ENCODE measurements around the gene MED13.

Gene MED13

DNA sequence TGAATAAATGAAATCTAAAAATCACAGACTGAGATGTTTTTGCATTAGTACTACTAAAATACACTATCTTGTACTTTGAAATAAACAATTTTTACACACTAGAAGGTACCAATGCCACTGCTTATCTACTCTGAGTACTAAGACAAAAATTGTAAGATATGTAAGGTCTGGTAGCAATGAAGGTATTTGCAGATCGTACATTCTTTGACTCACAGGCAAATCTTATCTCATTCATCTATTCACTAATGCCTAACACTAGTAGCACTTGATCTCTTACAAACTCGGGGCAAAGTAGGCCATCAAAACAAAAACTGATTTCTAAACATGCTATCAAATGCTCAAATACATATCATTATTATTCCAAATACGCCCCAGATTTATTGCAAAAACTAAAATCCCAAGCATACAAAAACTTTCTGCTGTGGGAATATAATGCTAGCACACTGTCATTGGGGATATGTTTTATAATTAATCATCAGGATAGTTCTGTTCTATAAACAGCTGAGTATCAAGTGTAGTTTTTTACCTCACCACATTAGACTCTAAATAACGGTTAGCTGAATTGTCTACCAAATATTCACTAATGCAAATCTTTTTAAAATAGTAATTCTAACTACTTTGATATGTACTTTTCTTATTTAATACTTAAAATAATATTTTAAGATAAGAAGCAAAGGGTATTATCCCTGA is 68.0 kb downstream of the MED13 start:
- CTCF ChIA-PET: no interaction called here
- DNase-seq (ENCODE audit: extremely low spot score): no peak
- POLR2A ChIA-PET: no interaction called here
- TF ChIP-seq LEF1 (IDR thresholded peaks at IDR 0.05; ENCODE audit: borderline replicate concordance) (no peak), TARDBP (IDR thresholded peaks at IDR 0.05) (no peak), ELF4 (IDR thresholded peaks at IDR 0.05) (no peak), HDGF (IDR thresholded peaks at IDR 0.05; ENCODE audit: borderline replicate concordance) (no peak), FOXA1 (IDR thresholded peaks at IDR 0.05) (no peak), BHLHE40 (IDR thresholded peaks at IDR 0.05; ENCODE audit: borderline replicate concordance) (no peak), CTBP1 (IDR thresholded peaks at IDR 0.05; ENCODE audit: borderline replicate concordance) (no peak), L3MBTL2 (conservative IDR thresholded peaks at IDR 0.05) (no peak), FOXK2 (IDR thresholded peaks at IDR 0.05) (no peak), PKNOX1 (IDR thresholded peaks at IDR 0.05) (no peak), NFRKB (IDR thresholded peaks at IDR 0.05) (no peak), FOXM1 (IDR thresholded peaks at IDR 0.05; ENCODE audit: borderline replicate concordance) (no peak), SUZ12 (IDR thresholded peaks at IDR 0.05) (no peak), ZNF384 (IDR thresholded peaks at IDR 0.05) (no peak)

DNA sequence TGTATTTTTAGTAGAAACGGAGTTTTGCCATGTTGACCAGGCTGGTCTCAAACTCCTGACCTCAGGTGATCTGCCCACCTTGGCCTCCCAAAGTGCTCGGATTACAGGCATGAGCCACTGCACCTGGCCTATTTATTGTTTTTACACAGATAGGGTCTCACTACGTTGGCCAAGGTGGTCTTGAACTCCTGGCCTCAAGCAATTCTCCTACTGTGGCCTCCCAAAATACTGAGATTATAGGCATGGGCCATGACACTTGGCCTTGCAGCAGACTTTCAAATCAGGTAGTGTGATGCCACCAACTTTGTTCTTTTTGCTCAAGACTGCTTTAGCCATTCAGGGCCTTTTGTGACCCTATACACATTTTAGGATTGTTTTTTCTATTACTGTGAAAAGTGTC is 75.6 kb downstream of the MED13 start:
- CTCF ChIA-PET: no interaction called here
- POLR2A ChIA-PET: no interaction called here
- no peak for TF ChIP-seq LEF1 (IDR thresholded peaks at IDR 0.05; ENCODE audit: borderline replicate concordance)
- TF ChIP-seq BHLHE40 (IDR thresholded peaks at IDR 0.05; ENCODE audit: borderline replicate concordance): no peak
- TF ChIP-seq ARNT (IDR thresholded peaks at IDR 0.05): no peak
- no peak for TF ChIP-seq ZNF384 (IDR thresholded peaks at IDR 0.05)
- no peak for TF ChIP-seq FOXK2 (IDR thresholded peaks at IDR 0.05)
- no peak for TF ChIP-seq SUZ12 (IDR thresholded peaks at IDR 0.05)
- no peak for TF ChIP-seq ELF4 (IDR thresholded peaks at IDR 0.05)
- no peak for TF ChIP-seq FOXA1 (IDR thresholded peaks at IDR 0.05)
- no peak for TF ChIP-seq L3MBTL2 (conservative IDR thresholded peaks at IDR 0.05)
- no peak for TF ChIP-seq FOXM1 (IDR thresholded peaks at IDR 0.05; ENCODE audit: borderline replicate concordance)
- no peak for TF ChIP-seq HDGF (IDR thresholded peaks at IDR 0.05; ENCODE audit: borderline replicate concordance)
- TF ChIP-seq CTBP1 (IDR thresholded peaks at IDR 0.05; ENCODE audit: borderline replicate concordance): no peak
- no peak for TF ChIP-seq NFRKB (IDR thresholded peaks at IDR 0.05)
- no peak for TF ChIP-seq PKNOX1 (IDR thresholded peaks at IDR 0.05)
- TF ChIP-seq TARDBP (IDR thresholded peaks at IDR 0.05): no peak
- no peak for TF ChIP-seq SP1 (IDR thresholded peaks at IDR 0.05)
- DNase-seq (ENCODE audit: extremely low spot score): no peak

GRCh38 chr17:61986898-61987297 is 78.2 kb downstream of the MED13 start:
- ChIA-PET POLR2A (interaction anchor here (1.5 kb wide), 1 partner anchor 79 kb away, joined by 4 read pairs; no protein-coding TSS in a partner anchor), CTCF (no interaction called here)
- TF ChIP-seq TARDBP (IDR thresholded peaks at IDR 0.05) (no peak), LEF1 (IDR thresholded peaks at IDR 0.05; ENCODE audit: borderline replicate concordance) (no peak), PKNOX1 (IDR thresholded peaks at IDR 0.05) (peak; percentile 50; the same call in 1 of the 2 replicates), SUZ12 (IDR thresholded peaks at IDR 0.05) (no peak)
- DNase-seq (ENCODE audit: extremely low spot score): no peak

DNA sequence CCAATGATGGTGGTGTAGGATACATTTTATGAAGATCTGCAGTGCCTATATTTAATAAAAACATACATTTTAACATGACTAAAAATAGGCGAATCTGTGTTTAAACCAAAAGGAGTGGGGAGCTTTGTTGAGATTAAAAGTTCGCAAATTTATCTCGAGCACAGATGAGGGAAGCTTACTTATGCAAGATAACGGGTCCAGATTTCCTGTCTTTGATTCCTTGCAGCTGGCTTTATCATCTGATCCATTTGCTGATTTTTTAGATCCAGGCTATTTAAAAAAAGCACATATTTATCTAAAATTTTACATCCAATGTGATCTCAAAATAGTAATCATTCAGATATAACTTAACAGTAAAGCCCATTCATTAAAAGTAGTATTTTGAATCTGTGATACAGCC is 80.3 kb downstream of the MED13 start:
- CTCF ChIA-PET: no interaction called here
- no peak for DNase-seq (ENCODE audit: extremely low spot score)
- POLR2A ChIA-PET: no interaction called here
- no peak for TF ChIP-seq CTBP1 (IDR thresholded peaks at IDR 0.05; ENCODE audit: borderline replicate concordance)

- ChIA-PET CTCF (no interaction called here), POLR2A (no interaction called here)
- no peak for DNase-seq (ENCODE audit: extremely low spot score)
- TF ChIP-seq LEF1 (IDR thresholded peaks at IDR 0.05; ENCODE audit: borderline replicate concordance): no peak
- TF ChIP-seq PKNOX1 (IDR thresholded peaks at IDR 0.05): no peak
- no peak for TF ChIP-seq ZNF384 (IDR thresholded peaks at IDR 0.05)
- TF ChIP-seq SP1 (IDR thresholded peaks at IDR 0.05): no peak
- TF ChIP-seq BHLHE40 (IDR thresholded peaks at IDR 0.05; ENCODE audit: borderline replicate concordance): no peak
- no peak for TF ChIP-seq ARNT (IDR thresholded peaks at IDR 0.05)
- no peak for TF ChIP-seq FOXA1 (IDR thresholded peaks at IDR 0.05)
- TF ChIP-seq CTBP1 (IDR thresholded peaks at IDR 0.05; ENCODE audit: borderline replicate concordance): no peak
- TF ChIP-seq NFRKB (IDR thresholded peaks at IDR 0.05): no peak
- no peak for TF ChIP-seq TARDBP (IDR thresholded peaks at IDR 0.05)
- no peak for TF ChIP-seq FOXK2 (IDR thresholded peaks at IDR 0.05)
Observed at GRCh38 chr17:61981323-61981722, 83.8 kb downstream of the MED13 start.

- CTCF ChIA-PET: no interaction called here
- POLR2A ChIA-PET: interaction anchor here (0.6 to 1.0 kb wide), 2 partner anchors 15 to 85 kb away, joined by 3 read pairs; no protein-coding TSS in a partner anchor
- DNase-seq (ENCODE audit: extremely low spot score): no peak
- TF ChIP-seq L3MBTL2 (conservative IDR thresholded peaks at IDR 0.05) (no peak), TARDBP (IDR thresholded peaks at IDR 0.05) (no peak), SP1 (IDR thresholded peaks at IDR 0.05) (no peak), FOXK2 (IDR thresholded peaks at IDR 0.05) (no peak), PKNOX1 (IDR thresholded peaks at IDR 0.05) (no peak), FOXM1 (IDR thresholded peaks at IDR 0.05; ENCODE audit: borderline replicate concordance) (no peak), CTBP1 (IDR thresholded peaks at IDR 0.05; ENCODE audit: borderline replicate concordance) (no peak), SUZ12 (IDR thresholded peaks at IDR 0.05) (no peak), FOXA1 (IDR thresholded peaks at IDR 0.05) (no peak), BHLHE40 (IDR thresholded peaks at IDR 0.05; ENCODE audit: borderline replicate concordance) (no peak), LEF1 (IDR thresholded peaks at IDR 0.05; ENCODE audit: borderline replicate concordance) (no peak), HDGF (IDR thresholded peaks at IDR 0.05; ENCODE audit: borderline replicate concordance) (no peak), ZNF384 (IDR thresholded peaks at IDR 0.05) (no peak), ARNT (IDR thresholded peaks at IDR 0.05) (no peak)
Observed at GRCh38 chr17:61980535-61980934, 84.5 kb downstream of the MED13 start.

Data from HEK293T (cell line).